Measurements from ENCODE around the gene TPPP. TPM values are rescaled to one million over a fixed set of nuclear protein-coding genes. Genes with fewer than 3 reads are reported as not detected.
"Not testable (repeated sequence)": the region's sequence is repeated elsewhere in the genome, so short reads cannot be mapped to it uniquely, and the experiment has no call there.

The TPPP gene
- total RNA-seq, 1 experiment from 2014 or later: 3.9 TPM

DNA sequence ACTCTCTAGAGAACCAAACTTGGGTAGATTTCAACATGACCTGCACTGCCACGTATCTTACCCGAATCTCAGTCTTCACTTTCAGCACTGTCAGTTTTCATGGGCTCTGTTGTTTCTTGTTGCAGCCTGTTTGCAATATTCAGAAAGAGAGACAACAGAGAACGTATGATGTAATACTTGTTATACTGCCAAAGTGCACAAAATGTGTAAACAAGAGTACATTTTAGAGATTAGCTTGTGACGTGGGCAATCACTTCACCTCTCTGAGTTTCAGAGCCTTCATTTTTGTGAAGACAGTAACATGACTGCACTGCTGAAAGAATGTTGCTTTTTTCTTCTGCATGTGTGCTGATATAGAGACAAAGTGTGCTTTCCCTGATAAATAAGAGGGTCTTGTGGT is 23.6 kb upstream of the TPPP start:
- H3K79me2 ChIP-seq (ENCODE audit: insufficient read depth, low read length); POLR2A ChIA-PET; H3K4me3 ChIP-seq (replicated peaks in 1 of 2; ENCODE audit: low read depth in 1 of 2, low read length in 2 of 2); H3K9me3 ChIP-seq (ENCODE audit: control insufficient read depth in 1 of 2, insufficient read depth in 1 of 2, low read depth in 1 of 2, low read length in 2 of 2); ATAC-seq; H3K9me2 ChIP-seq (ENCODE audit: insufficient read depth); H4K20me1 ChIP-seq (ENCODE audit: insufficient read depth); RAD21 ChIA-PET (ENCODE audit: low non-redundant PET in 1 of 2, low total read pairs in 2 of 2, uncharacterized antibody in 2 of 2, unreplicated experiment in 2 of 2); H3K4me1 ChIP-seq (ENCODE audit: control insufficient read depth in 1 of 2, insufficient read depth in 2 of 2, low read length in 2 of 2); H3K9ac ChIP-seq (ENCODE audit: low read length); H2AFZ ChIP-seq (ENCODE audit: low read depth, low read length, poor library complexity, severe bottlenecking); DNase-seq (ENCODE audit: low read depth, low spot score); H3K4me2 ChIP-seq (ENCODE audit: low read length); BruUV-seq (replicated peaks); H3K27me3 ChIP-seq (ENCODE audit: insufficient read depth, low read length); intact Hi-C loops (cut with micrococcal nuclease); H3K27ac ChIP-seq (ENCODE audit: low read depth, low read length); H3K36me3 ChIP-seq (ENCODE audit: control insufficient read depth in 1 of 2, insufficient read depth in 2 of 2, low read length in 2 of 2); CTCF ChIA-PET: not testable (repeated sequence)

DNA sequence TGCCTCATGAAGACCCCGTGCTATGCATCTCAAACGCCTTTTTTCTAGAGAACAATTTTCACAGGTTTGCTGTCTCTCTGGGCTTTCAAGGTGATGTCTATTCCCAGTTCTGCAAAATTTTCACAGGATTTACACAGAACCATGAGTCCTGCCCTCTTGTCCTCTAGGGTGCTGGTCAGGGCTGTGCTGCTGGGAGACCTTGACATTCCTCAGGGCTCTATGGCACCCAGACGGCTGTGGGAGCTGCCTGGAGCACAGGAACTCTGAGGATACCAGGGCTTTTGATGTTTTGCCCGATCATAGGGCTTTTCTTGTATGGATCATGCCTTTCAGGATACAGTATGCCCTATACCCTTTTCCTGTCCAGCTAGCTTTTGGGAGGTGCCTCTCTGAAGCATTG is 22.5 kb upstream of the TPPP start:
- ATAC-seq; DNase-seq (ENCODE audit: low read depth, low spot score): not testable (repeated sequence)

DNA sequence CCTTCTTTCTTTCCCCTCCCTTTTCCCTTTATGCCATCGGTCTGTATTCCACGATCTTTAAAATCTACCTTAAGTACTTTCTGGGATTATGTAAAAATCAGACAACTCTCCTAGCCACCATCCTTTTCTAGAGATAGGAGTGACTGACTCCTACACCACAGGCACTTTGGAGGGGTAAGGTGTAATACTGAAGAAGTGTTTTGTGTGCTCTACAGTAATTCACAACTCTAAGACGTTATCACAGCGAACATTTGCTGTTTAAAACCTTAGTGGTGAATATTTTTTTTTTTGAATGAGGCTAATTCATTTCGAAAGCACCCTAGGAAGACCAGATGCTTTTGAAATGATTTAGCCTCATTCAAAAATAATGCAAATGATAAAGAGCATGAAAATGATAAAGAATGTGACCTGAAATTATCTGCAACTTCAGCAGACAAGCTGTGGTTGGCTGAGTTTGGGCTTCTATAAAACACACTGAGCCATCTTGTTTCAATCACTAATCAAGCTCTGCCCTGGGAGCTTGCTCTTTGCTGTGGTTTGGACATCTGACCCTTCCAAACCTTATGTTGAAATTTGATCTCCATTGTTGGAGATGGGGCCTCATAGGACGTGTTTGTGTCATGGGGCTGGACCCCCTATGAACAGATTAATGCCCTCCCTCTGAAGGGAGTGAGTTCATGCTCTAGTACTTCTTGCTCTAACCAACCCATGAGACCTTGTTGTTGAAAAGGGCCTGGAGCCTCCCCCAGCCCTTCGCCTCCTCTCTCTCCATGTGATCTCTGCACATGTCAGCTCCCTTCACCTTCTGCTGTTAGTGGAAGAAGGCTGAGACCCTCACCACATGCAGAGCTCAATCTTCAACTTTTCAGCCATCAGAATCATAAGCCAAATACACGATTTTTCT is 21.3 kb upstream of the TPPP start:
- CTCF ChIA-PET; BruUV-seq (replicated peaks); intact Hi-C loops (cut with micrococcal nuclease): not testable (repeated sequence)

More for the DNA sequence above, 22.5 kb upstream of the TPPP start:
- H3K4me3 ChIP-seq (replicated peaks in 1 of 2; ENCODE audit: low read depth in 1 of 2, low read length in 2 of 2); H3K9me2 ChIP-seq (ENCODE audit: insufficient read depth); H3K36me3 ChIP-seq (ENCODE audit: control insufficient read depth in 1 of 2, insufficient read depth in 2 of 2, low read length in 2 of 2); H3K9ac ChIP-seq (ENCODE audit: low read length); H3K27ac ChIP-seq (ENCODE audit: low read depth, low read length); RAD21 ChIA-PET (ENCODE audit: low non-redundant PET in 1 of 2, low total read pairs in 2 of 2, uncharacterized antibody in 2 of 2, unreplicated experiment in 2 of 2); H3K4me2 ChIP-seq (ENCODE audit: low read length); H2AFZ ChIP-seq (ENCODE audit: low read depth, low read length, poor library complexity, severe bottlenecking); H4K20me1 ChIP-seq (ENCODE audit: insufficient read depth); intact Hi-C loops (cut with micrococcal nuclease); H3K27me3 ChIP-seq (ENCODE audit: insufficient read depth, low read length); H3K9me3 ChIP-seq (ENCODE audit: control insufficient read depth in 1 of 2, insufficient read depth in 1 of 2, low read depth in 1 of 2, low read length in 2 of 2); POLR2A ChIA-PET; H3K4me1 ChIP-seq (ENCODE audit: control insufficient read depth in 1 of 2, insufficient read depth in 2 of 2, low read length in 2 of 2); H3K79me2 ChIP-seq (ENCODE audit: insufficient read depth, low read length); BruUV-seq (replicated peaks); CTCF ChIA-PET: not testable (repeated sequence)

DNA sequence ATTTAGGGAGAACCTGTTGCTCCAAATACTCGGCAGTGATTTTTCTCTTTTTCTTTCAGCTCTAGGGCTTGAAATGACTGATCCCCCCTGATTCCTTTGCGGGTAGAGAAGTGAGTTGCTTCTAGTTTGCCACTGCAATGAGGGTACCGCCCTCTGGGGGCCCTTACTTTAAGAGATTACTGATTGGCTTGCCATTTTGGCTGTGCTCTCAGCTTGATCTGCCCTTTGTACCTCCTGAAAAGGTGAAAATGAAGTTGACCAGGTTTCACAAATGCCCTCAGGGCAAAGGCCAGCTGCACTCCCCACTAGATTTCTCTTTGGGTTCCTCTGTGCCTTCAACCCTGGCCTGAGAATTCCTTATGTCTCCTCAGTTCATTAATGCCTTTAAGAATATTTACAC is 20.5 kb upstream of the TPPP start:
- H4K20me1 ChIP-seq (ENCODE audit: insufficient read depth); CTCF ChIA-PET; H3K4me3 ChIP-seq (replicated peaks in 1 of 2; ENCODE audit: low read depth in 1 of 2, low read length in 2 of 2); RAD21 ChIA-PET (ENCODE audit: low non-redundant PET in 1 of 2, low total read pairs in 2 of 2, uncharacterized antibody in 2 of 2, unreplicated experiment in 2 of 2); intact Hi-C loops (cut with micrococcal nuclease); H3K27me3 ChIP-seq (ENCODE audit: insufficient read depth, low read length); H3K27ac ChIP-seq (ENCODE audit: low read depth, low read length); H3K79me2 ChIP-seq (ENCODE audit: insufficient read depth, low read length); H3K4me2 ChIP-seq (ENCODE audit: low read length); ATAC-seq; DNase-seq (ENCODE audit: low read depth, low spot score); H3K9ac ChIP-seq (ENCODE audit: low read length); H3K9me3 ChIP-seq (ENCODE audit: control insufficient read depth in 1 of 2, insufficient read depth in 1 of 2, low read depth in 1 of 2, low read length in 2 of 2); POLR2A ChIA-PET; H2AFZ ChIP-seq (ENCODE audit: low read depth, low read length, poor library complexity, severe bottlenecking); BruUV-seq (replicated peaks); H3K9me2 ChIP-seq (ENCODE audit: insufficient read depth); H3K36me3 ChIP-seq (ENCODE audit: control insufficient read depth in 1 of 2, insufficient read depth in 2 of 2, low read length in 2 of 2); H3K4me1 ChIP-seq (ENCODE audit: control insufficient read depth in 1 of 2, insufficient read depth in 2 of 2, low read length in 2 of 2): not testable (repeated sequence)

More for the DNA sequence above, 21.3 kb upstream of the TPPP start:
- H3K4me3 ChIP-seq (replicated peaks in 1 of 2; ENCODE audit: low read depth in 1 of 2, low read length in 2 of 2); H2AFZ ChIP-seq (ENCODE audit: low read depth, low read length, poor library complexity, severe bottlenecking); H3K27me3 ChIP-seq (ENCODE audit: insufficient read depth, low read length); H3K79me2 ChIP-seq (ENCODE audit: insufficient read depth, low read length); H3K4me2 ChIP-seq (ENCODE audit: low read length); RAD21 ChIA-PET (ENCODE audit: low non-redundant PET in 1 of 2, low total read pairs in 2 of 2, uncharacterized antibody in 2 of 2, unreplicated experiment in 2 of 2); H3K36me3 ChIP-seq (ENCODE audit: control insufficient read depth in 1 of 2, insufficient read depth in 2 of 2, low read length in 2 of 2); H3K27ac ChIP-seq (ENCODE audit: low read depth, low read length); H3K9me3 ChIP-seq (ENCODE audit: control insufficient read depth in 1 of 2, insufficient read depth in 1 of 2, low read depth in 1 of 2, low read length in 2 of 2); DNase-seq (ENCODE audit: low read depth, low spot score); H4K20me1 ChIP-seq (ENCODE audit: insufficient read depth); POLR2A ChIA-PET; ATAC-seq; H3K4me1 ChIP-seq (ENCODE audit: control insufficient read depth in 1 of 2, insufficient read depth in 2 of 2, low read length in 2 of 2); H3K9ac ChIP-seq (ENCODE audit: low read length); H3K9me2 ChIP-seq (ENCODE audit: insufficient read depth): not testable (repeated sequence)
